ENCODE measurements around the gene TECPR2. TPM values are rescaled to one million over a fixed set of nuclear protein-coding genes. Genes with fewer than 3 reads are reported as not detected.
A peak's percentile ranks its signal among the peaks of the same experiment; 100 is the strongest.

TECPR2 gene
- total and polyA plus RNA-seq, 2 of the 13 experiments (the other 11 are each of a cell fraction or from before 2014, with no cell fraction given): 3.5 to 5.7 TPM

GRCh38 chr14:102320671-102321455 is 41.9 kb upstream of the TECPR2 start (continued):
- no peak; the same call in 1 of the 2 replicates for TF ChIP-seq ZBTB25 (CRISPR knock-in tag; IDR thresholded peaks at IDR 0.05)
- peak; percentile 66; the same call in 1 of the 2 replicates for TF ChIP-seq ZNF556 (CRISPR knock-in tag; IDR thresholded peaks at IDR 0.05; ENCODE audit: borderline replicate concordance)
- TF ChIP-seq ZNF709 (CRISPR knock-in tag; IDR thresholded peaks at IDR 0.05): peak; percentile 27; the same call in 1 of the 2 replicates
- 0 out of 2 replicates have a peak, but pooled peaks have one; percentile 30 for TF ChIP-seq ETV6 (CRISPR knock-in tag; conservative IDR thresholded peaks at IDR 0.05)
- TF ChIP-seq CCDC6 (CRISPR knock-in tag; IDR thresholded peaks at IDR 0.05): 0 out of 2 replicates have a peak, but pooled peaks have one; percentile 32
- TF ChIP-seq, protein P1, sequence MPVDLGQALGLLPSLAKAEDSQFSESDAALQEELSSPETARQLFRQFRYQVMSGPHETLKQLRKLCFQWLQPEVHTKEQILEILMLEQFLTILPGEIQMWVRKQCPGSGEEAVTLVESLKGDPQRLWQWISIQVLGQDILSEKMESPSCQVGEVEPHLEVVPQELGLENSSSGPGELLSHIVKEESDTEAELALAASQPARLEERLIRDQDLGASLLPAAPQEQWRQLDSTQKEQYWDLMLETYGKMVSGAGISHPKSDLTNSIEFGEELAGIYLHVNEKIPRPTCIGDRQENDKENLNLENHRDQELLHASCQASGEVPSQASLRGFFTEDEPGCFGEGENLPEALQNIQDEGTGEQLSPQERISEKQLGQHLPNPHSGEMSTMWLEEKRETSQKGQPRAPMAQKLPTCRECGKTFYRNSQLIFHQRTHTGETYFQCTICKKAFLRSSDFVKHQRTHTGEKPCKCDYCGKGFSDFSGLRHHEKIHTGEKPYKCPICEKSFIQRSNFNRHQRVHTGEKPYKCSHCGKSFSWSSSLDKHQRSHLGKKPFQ (CRISPR knock-in tag; IDR thresholded peaks at IDR 0.05; ENCODE audit: insufficient replicate concordance): peak; percentile 88
- TF ChIP-seq, protein P2, sequence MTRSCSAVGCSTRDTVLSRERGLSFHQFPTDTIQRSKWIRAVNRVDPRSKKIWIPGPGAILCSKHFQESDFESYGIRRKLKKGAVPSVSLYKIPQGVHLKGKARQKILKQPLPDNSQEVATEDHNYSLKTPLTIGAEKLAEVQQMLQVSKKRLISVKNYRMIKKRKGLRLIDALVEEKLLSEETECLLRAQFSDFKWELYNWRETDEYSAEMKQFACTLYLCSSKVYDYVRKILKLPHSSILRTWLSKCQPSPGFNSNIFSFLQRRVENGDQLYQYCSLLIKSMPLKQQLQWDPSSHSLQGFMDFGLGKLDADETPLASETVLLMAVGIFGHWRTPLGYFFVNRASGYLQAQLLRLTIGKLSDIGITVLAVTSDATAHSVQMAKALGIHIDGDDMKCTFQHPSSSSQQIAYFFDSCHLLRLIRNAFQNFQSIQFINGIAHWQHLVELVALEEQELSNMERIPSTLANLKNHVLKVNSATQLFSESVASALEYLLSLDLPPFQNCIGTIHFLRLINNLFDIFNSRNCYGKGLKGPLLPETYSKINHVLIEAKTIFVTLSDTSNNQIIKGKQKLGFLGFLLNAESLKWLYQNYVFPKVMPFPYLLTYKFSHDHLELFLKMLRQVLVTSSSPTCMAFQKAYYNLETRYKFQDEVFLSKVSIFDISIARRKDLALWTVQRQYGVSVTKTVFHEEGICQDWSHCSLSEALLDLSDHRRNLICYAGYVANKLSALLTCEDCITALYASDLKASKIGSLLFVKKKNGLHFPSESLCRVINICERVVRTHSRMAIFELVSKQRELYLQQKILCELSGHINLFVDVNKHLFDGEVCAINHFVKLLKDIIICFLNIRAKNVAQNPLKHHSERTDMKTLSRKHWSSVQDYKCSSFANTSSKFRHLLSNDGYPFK (CRISPR knock-in tag; IDR thresholded peaks at IDR 0.05; ENCODE audit: borderline replicate concordance): peak; percentile 8; the same call in 1 of the 2 replicates
- TF ChIP-seq TARDBP (CRISPR knock-in tag; IDR thresholded peaks at IDR 0.05): peak; percentile 44; the same call in 1 of the 2 replicates
- peak; percentile 12; the same call in 1 of the 2 replicates for TF ChIP-seq DR1 (CRISPR knock-in tag; IDR thresholded peaks at IDR 0.05)
- peak; percentile 66 for TF ChIP-seq ZNF407 (CRISPR knock-in tag; IDR thresholded peaks at IDR 0.05; ENCODE audit: not compliant biosample characterization)
- peak; percentile 96 for TF ChIP-seq ASH2L (IDR thresholded peaks at IDR 0.05; ENCODE audit: insufficient read length, low read depth, low read length)
- no peak for TF ChIP-seq ZNF652 (CRISPR knock-in tag; IDR thresholded peaks at IDR 0.05; ENCODE audit: borderline replicate concordance, low read depth)
- TF ChIP-seq KMT2B (CRISPR knock-in tag; IDR thresholded peaks at IDR 0.05): no peak
